SH-SY5Y (cell line): ENCODE data around the gene MTHFD1L.

ENCODE experiments used
- GATA2 ChIP-seq: IDR thresholded peaks from 2 replicates; pipeline ENCODE4 v1.6.1; 2011; ENCODE audit warnings: mild to moderate bottlenecking, low read depth, low read length
- GATA3 ChIP-seq: IDR thresholded peaks from 2 replicates; pipeline ENCODE4 v1.6.1; 2011; ENCODE audit warnings: low read depth, mild to moderate bottlenecking, low read length, moderate library complexity

Gene MTHFD1L

GRCh38 chr6:150863213-150863928, 2.1 kb upstream of the MTHFD1L start:
- TF ChIP-seq GATA2 (no peak), GATA3 (no peak)

- TF ChIP-seq GATA3 (no peak), GATA2 (no peak)
Observed at GRCh38 chr6:150865043-150865405, 478 bp upstream of the MTHFD1L start.

- TF ChIP-seq GATA2 (peak; percentile 60), GATA3 (no peak)
Observed at GRCh38 chr6:150866147-150866990, 867 bp downstream of the MTHFD1L start.

- no peak for TF ChIP-seq GATA3
- TF ChIP-seq GATA2 = no peak
Observed at GRCh38 chr6:150866991-150867501, 1.5 kb downstream of the MTHFD1L start.

GRCh38 chr6:150868759-150869158, 3.3 kb downstream of the MTHFD1L start:
- TF ChIP-seq GATA3 (no peak), GATA2 (no peak)

GRCh38 chr6:150874179-150874578, 8.7 kb downstream of the MTHFD1L start:
- no peak for TF ChIP-seq GATA3
- no peak for TF ChIP-seq GATA2

GRCh38 chr6:150875841-150876240, 10.3 kb downstream of the MTHFD1L start:
- TF ChIP-seq GATA3 (no peak), GATA2 (no peak)

GRCh38 chr6:150876598-150876997, 11.1 kb downstream of the MTHFD1L start:
- no peak for TF ChIP-seq GATA3
- no peak for TF ChIP-seq GATA2

GRCh38 chr6:150877928-150878327, 12.4 kb downstream of the MTHFD1L start:
- TF ChIP-seq GATA2 (no peak), GATA3 (no peak)

- TF ChIP-seq GATA2 (no peak), GATA3 (no peak)
Observed at GRCh38 chr6:150878347-150879213, 13.1 kb downstream of the MTHFD1L start.

- no peak for TF ChIP-seq GATA3
- TF ChIP-seq GATA2 = no peak
Observed at GRCh38 chr6:150880336-150880735, 14.8 kb downstream of the MTHFD1L start.

GRCh38 chr6:150881911-150882481, 16.5 kb downstream of the MTHFD1L start:
- TF ChIP-seq GATA2 (no peak), GATA3 (no peak)

GRCh38 chr6:150883521-150883920, 18.0 kb downstream of the MTHFD1L start:
- TF ChIP-seq GATA3 (no peak), GATA2 (no peak)
